Liver (tissue), 3 donors: Measurements from ENCODE around the gene AJM1.

Experiments used
- ATF3 ChIP-seq: IDR thresholded peaks from 2 replicates; pipeline ENCODE4 v1.6.1; 2016; ENCODE audit warnings: antibody characterized with exemption
- CTCF ChIP-seq: fragments of 150-350 bp; IDR thresholded peaks from 2 replicates; pipeline ENCODE4 v1.5.1; 2017; ENCODE audit warnings: improper control_type of control experiment, low read depth, low read length; ENCODE audit not compliant: missing input control
- FOXA1 ChIP-seq: IDR thresholded peaks from 2 replicates; pipeline ENCODE4 v1.6.1; 2016; ENCODE audit warnings: antibody characterized with exemption
- GABPA ChIP-seq, 2 donors: IDR thresholded peaks in 1 of 2; conservative IDR thresholded peaks in 1 of 2; 2 replicates each; pipeline ENCODE4 v1.6.1; 2016; ENCODE audit warnings: antibody characterized with exemption in 2 of 2, mild to moderate bottlenecking in 1 of 2, moderate library complexity in 1 of 2
- HNF4G ChIP-seq: IDR thresholded peaks from 2 replicates; pipeline ENCODE4 v1.6.1; 2016; ENCODE audit warnings: antibody characterized with exemption
- JUND ChIP-seq, 2 donors: IDR thresholded peaks; 2 replicates each; pipeline ENCODE4 v1.6.1; 2016; ENCODE audit warnings: antibody characterized with exemption in 2 of 2
- MAX ChIP-seq: IDR thresholded peaks from 2 replicates; pipeline ENCODE4 v1.6.1; 2016; ENCODE audit warnings: antibody characterized with exemption
- RAD21 ChIP-seq, 2 donors: IDR thresholded peaks; 2 replicates each; pipeline ENCODE4 v1.6.1; 2016; ENCODE audit warnings: antibody characterized with exemption in 2 of 2, mild to moderate bottlenecking in 2 of 2
- REST ChIP-seq: IDR thresholded peaks from 2 replicates; pipeline ENCODE4 v1.6.1; 2016; ENCODE audit warnings: antibody characterized with exemption, mild to moderate bottlenecking
- TAF1 ChIP-seq: conservative IDR thresholded peaks from 2 replicates; pipeline ENCODE4 v1.6.1; 2016; ENCODE audit warnings: antibody characterized with exemption, mild to moderate bottlenecking
- YY1 ChIP-seq: IDR thresholded peaks from 2 replicates; pipeline ENCODE4 v1.6.1; 2016; ENCODE audit warnings: antibody characterized with exemption, mild to moderate bottlenecking
- donor health status: healthy.
- donor health status: healthy.

- TF ChIP-seq TAF1 (no peak), CTCF (no peak), YY1 (no peak), JUND (IDR thresholded peaks at IDR 0.05) (no peak), MAX (no peak), REST (no peak), FOXA1 (no peak), GABPA (IDR thresholded peaks at IDR 0.05 in 1 of 2, conservative IDR thresholded peaks at IDR 0.05 in 1 of 2) (no peak), RAD21 (IDR thresholded peaks at IDR 0.05) (no peak), ATF3 (no peak), HNF4G (no peak)
Measured at GRCh38 chr9:136802321-136802720, 40.0 kb upstream of the AJM1 start.
